NCI-H2171 treated with DMSO at 0.1 percent for 48 hours (cell line): Measurements from ENCODE around the gene CREBBP.
"Not testable (repeated sequence)": the region's sequence is repeated elsewhere in the genome, so short reads cannot be mapped to it uniquely, and the experiment has no call there.

Experiments
- DNase-seq: peaks from one replicate; lab custom pipeline; 2025; lab: John Stamatoyannopoulos, UW

CREBBP gene

DNA sequence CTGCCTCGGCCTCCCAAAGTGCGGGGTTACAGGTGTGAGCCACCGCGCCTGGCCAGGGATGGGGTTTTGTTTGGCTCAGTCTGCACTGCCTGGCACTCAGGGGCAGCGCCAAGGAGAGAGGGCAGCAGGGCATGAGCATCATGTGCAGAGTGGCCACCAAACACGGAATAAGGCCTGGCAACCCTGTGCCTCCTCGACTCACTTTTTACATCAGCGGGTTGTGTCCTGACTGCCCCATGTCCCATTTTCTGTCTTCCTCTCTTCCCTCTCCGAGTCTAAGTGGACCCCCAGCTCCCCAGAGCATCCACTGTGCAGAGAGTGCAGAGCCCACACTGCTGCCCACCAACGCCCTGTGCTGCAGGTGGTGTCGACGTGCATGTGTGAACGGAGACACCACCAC lies 145.0 kb downstream of the CREBBP start:
- no peak for DNase-seq

- DNase-seq = no peak
Observed at GRCh38 chr16:3734758-3735221, 145.7 kb downstream of the CREBBP start.

GRCh38 chr16:3734084-3734757 lies 146.3 kb downstream of the CREBBP start:
- DNase-seq = no peak

- DNase-seq = no peak
Observed at GRCh38 chr16:3732171-3732570, 148.3 kb downstream of the CREBBP start.

- no peak for DNase-seq
Observed at GRCh38 chr16:3731126-3731935, 149.2 kb downstream of the CREBBP start.

DNA sequence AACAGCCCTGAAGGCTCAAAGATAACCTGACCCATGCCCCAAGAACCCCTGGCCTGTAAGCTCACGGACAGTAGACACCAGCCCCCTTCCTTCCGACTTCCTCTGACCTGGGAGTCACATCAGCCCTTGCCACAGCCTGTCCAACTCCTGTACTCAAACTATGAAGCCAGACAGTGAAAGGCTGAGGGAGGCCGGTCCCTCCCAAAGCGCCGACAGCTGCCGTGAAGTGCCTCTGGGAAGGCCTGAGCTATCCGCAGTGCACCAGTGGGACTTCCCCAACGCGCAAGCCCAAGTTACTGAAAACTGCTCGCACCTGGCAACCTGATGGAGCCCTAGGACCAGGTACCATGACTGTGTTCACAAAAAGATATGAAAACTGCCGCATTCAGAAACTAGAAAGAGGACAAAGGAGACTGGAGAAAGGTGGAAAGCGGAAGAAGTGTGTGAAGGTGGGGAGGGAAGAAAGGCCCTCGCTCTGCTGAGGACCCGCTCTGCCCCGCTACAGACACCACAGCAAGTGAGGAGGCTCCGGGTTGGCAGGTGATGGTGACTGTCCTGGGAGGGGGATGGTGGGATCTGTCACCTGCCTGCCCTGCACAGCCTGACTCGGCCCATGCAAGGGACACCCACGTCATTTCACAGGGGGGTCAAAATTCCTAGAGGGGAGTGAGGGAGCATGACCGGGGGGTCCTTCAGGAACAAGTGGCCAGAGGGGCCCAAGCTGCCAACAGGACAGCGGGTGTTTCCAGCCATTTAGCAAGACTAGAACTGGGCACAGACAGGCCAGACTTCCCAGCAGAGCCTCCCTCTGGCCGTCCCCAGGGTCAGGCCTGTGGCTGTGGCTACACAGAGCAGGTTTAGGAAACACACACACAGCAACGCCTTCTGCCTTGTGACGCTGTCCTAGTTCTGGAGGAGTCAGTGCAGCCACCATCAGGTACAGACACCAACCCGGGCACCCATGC lies 150.1 kb downstream of the CREBBP start:
- DNase-seq = no peak

- no peak for DNase-seq
Observed at GRCh38 chr16:3729161-3730112, 151.1 kb downstream of the CREBBP start.

GRCh38 chr16:3728424-3729160 lies 151.9 kb downstream of the CREBBP start:
- no peak for DNase-seq

DNA sequence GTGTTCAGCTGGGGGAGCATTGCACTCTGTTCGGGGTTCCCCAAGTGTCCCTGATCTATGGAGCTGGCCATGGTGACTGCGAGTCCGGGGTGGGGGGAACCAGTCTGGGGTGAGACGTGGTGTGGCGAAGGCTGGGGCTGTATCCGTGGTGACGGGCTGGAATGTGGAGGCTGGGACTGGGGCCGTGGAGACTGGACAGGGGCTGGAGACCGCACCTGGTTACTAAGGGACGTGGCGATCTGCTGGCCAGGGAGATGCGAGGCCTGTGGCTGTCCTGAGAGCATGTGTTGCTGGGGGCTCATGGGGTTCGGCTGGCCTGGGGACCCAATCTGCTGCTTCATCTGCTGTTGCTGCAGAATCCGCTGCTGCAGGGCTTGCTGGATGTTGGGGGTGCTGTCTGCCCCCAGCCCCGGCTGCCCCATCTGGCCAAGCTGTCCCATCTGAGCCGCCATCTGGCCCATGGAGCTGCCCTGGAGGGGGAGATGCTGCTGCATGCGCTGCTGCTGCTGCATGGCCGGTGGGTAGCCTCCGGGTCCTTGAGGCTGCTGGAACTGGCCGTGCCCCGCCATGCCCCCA lies 152.6 kb downstream of the CREBBP start:
- no peak for DNase-seq

GRCh38 chr16:3726021-3726687 lies 154.4 kb downstream of the CREBBP start:
- no peak for DNase-seq

DNA sequence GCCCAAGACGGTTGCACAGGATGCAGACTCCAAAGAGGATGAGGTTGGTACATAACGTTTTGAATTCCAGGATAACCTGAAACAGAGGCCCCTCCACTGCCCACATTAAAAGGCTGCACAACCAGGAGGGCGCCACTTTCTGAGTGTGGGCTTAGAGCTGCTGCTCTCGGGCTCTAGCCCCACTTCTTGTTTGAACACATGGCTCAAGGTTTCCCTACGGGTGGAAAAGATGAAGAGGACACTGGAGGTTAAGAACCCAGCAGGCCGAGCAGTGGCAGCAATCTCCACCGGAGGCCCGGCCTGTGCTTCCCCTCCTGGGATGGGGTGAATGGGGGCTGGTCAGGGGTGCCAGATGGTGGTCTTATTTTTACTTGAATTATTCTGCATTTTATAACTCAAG lies 155.2 kb downstream of the CREBBP start:
- DNase-seq = no peak

DNA sequence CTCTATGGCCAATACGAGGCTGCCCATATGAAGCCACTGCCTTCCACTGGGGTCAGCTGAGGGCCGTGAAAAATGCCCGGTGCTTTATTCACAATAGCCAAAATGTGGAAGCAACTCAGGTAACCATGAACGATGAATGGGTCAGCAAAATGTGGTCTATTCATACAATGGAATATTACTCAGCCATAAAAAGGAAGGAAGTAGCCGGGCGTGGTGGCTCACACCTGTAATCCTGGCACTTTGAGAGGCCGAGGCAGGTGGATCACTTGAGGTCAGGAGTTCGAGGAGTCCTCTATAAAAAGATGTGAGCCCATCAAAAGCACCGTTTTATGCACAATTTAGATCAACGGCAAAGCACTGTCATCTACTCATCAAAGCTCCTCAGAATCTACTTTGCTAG lies 158.0 kb downstream of the CREBBP start:
- DNase-seq = no peak

GRCh38 chr16:3720418-3720817 lies 160.1 kb downstream of the CREBBP start:
- no peak for DNase-seq

- no peak for DNase-seq
Observed at GRCh38 chr16:3718628-3719027, 161.9 kb downstream of the CREBBP start.

DNA sequence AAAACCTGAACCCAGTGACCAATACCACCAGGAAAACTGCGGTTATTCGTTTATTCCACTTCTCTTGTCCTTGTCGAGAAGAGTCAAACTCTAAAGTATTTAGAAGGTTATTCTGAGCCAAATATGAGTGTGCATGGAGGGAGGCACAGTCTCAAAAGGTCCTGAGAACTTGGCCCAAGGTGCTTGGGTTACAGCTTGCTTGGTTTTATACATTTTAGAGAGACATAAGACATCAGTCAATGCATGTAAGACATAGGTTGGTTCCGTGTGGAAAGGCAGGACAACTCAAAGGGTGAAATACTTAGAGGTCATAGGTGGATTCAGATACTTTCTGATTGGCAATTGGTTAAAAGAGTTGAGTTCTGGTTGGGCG lies 162.5 kb downstream of the CREBBP start:
- no peak for DNase-seq

GRCh38 chr16:3717235-3718018 lies 163.1 kb downstream of the CREBBP start, which contains the start of gene TRAP1:
TSS of gene TRAP1 (minus strand) at chr16:3717524. CDS start at chr16:3717508, 16 bp downstream.
- peak; percentile 79 for DNase-seq

- peak; percentile 24 for DNase-seq
Observed at GRCh38 chr16:3716831-3717234, 163.7 kb downstream of the CREBBP start.

GRCh38 chr16:3715430-3715829 lies 165.1 kb downstream of the CREBBP start:
- no peak for DNase-seq

- not testable (repeated sequence) for DNase-seq
Observed at GRCh38 chr16:3714378-3714777, 166.1 kb downstream of the CREBBP start.
